OCI-M2 (cell line): ENCODE results near the gene SHD.
A peak's percentile ranks its signal among the peaks of the same experiment; 100 is the strongest.
"Not testable (repeated sequence)": the region's sequence is repeated elsewhere in the genome, so short reads cannot be mapped to it uniquely, and the experiment has no call there.

ENCODE experiments used
- DNase-seq: peaks from one replicate; lab custom pipeline; 2025; ENCODE audit not compliant: unreplicated experiment; lab: John Stamatoyannopoulos, UW

SHD gene

GRCh38 chr19:4326215-4326836, 47.3 kb downstream of the SHD start:
- DNase-seq, result no peak

DNA sequence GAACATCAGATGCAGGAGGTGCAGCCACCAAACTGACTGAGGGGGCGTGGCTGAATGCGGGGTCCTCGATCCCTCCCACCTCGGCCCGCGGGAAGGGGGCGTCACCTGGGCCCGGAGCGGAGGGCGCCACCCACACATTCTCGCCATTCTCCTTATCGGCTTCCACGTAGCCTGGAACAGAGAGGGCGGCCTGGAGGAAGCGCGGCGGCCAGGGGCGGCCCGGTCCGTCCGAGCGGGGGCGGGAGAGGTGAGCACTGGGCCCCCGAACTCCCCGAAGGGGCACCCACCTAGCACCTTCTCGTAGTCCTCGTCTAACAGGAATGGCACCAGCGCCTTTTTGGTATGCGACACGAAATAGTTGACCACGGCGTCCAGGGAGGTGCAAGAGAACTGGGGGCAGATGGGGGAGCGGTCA, 47.8 kb downstream of the SHD start:
- DNase-seq, result no peak

- peak; percentile 87 for DNase-seq
These were observed 48.3 kb downstream of the SHD start for GRCh38 chr19:4327252-4327876.

DNA sequence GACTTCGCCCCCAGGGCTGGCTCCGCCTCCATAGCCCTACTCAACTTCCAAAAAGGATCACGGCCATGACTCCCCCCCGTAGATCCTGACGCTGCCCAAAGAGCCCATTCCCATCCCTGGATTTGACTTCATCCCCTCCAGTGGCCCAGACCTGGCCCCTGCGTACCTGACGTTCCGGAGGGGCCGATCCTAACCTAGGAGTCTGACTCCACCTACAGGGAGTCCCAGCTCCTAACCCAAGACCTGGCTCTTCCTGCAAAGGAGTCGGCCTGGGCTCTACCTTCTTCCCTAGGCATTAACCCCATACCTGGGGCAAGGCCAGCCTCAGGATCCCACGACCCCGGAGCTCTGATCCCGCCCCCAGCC, 48.8 kb downstream of the SHD start:
- DNase-seq, result no peak

- peak; percentile 79 for DNase-seq
These were observed 49.4 kb downstream of the SHD start for GRCh38 chr19:4328243-4328990.

DNA sequence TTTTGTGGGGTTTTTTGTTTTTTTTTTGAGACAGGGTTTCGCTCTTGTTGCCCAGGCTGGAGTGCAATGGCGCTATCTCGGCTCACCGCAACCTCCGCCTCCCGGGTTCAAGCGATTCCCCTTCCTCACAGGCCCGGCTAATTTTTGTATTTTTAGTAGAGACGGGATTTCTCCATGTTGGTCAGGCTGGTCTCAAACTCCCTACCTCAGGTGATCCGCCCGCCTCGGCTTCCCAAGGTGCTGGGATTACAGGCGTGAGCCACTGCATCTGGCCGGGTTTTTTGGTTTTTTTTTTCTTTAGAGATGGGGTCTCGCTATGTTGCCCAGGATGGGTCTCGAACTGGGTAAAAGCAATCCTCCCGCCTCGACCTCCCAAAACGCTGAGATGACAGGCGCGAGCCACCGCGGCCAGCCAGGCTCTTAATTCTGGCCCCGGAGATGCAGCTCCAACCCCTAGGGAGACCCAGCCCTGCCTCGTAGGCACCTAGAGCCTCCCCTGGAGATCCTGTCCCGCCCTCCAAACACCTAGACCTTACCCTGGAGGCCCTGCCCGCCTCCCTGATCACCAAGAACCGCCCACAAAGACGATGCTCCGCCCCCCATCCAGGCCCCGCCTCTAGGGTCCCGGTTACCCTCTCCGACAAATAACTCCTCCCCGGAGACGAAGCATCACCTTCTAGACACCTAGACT, 50.1 kb downstream of the SHD start:
- DNase-seq, result not testable (repeated sequence)

GRCh38 chr19:4329858-4330257, 50.8 kb downstream of the SHD start:
- DNase-seq, result no peak

- no peak for DNase-seq
These were observed 56.0 kb downstream of the SHD start for GRCh38 chr19:4334929-4335570.

- DNase-seq, result no peak
These were observed 58.9 kb downstream of the SHD start for GRCh38 chr19:4337906-4338440.

DNA sequence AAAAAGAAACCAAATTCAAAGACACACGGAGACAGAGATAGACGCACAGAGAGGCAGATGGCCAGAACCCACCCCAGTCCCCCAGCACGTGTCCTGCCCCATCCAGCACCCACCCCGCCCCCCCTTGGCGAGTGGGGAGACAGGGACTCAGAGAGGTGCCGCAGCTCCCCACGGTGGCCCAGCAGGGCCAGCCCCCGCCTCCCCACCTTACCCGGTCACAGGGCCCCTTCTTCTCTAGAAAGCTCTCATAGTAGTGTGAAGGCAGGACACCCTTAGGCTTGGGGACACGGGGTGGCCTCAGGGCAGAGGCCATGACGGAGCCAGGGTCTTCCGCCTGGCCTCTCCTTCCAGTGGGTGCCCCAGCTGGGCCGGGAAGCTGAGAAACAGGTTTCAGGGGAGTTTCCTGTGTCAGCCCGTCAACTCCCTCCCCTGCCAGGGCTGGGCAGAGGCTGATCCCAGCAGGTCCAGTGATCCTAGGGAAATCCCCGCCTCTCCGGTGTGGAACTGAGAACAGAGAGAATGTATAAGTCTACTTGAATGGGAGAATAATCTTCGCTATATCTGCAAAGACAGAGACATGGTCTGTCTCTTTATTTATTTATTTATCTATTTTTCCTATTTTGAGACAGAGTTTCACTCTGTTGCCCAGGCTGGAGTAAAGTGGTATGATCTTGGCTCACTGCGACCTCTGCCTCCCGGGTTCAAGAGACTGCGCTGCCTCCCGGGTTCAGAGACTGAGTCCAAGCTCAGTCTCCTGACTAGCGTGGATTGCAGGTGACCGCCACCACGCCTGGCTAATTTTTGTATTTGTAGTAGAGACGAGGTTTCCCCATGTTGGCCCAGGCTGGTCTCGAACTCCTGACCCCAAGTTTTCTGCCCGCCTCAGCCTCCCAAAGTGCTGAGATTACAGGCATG, 59.6 kb downstream of the SHD start, which contains the start of gene STAP2:
Gene STAP2 (minus strand): TSS at position 387 of the 915 bp plus-strand sequence. CDS start 74 bp downstream, at position 313.
- no peak for DNase-seq
